GM12892 (cell line): Measurements from ENCODE around the gene STC2.

Experiments
- POLR2A ChIP-seq: IDR thresholded peaks from 2 replicates; pipeline ENCODE4 v1.6.1; 2011; ENCODE audit warnings: low read depth, low read length, control low read depth
- POLR2AphosphoS5 ChIP-seq: IDR thresholded peaks from 2 replicates; pipeline ENCODE4 v1.6.1; 2011; ENCODE audit warnings: low read depth, low read length, control low read depth
- TAF1 ChIP-seq: IDR thresholded peaks from 2 replicates; pipeline ENCODE4 v1.6.1; 2011; ENCODE audit warnings: low read depth, mild to moderate bottlenecking, control low read depth, low read length, borderline replicate concordance

- no peak for TF ChIP-seq TAF1
- TF ChIP-seq POLR2A = no peak
- TF ChIP-seq POLR2AphosphoS5 = no peak
Measured at GRCh38 chr5:173340984-173341383, 12.8 kb upstream of the STC2 start.
